Measurements from ENCODE around the gene FAN1.

DNA sequence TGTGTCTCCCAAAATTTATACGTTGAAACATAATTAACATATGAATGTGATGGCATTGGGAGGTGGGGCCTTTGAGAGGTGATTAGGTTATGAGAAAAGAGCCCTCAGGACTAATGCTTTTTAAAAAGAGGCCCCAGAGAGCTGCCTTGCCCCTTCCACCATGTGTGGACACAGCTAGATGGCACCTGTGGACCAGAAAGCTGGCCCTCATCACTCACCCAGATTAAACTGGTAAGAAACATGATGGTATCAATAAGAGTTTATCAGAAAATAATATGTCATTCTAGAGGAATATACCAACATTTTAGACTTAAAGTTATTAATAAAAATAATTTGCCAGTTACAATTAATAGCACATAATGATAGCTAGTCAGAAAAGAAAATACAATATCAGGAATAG lies 25.2 kb upstream of the FAN1 start:
- TF ChIP-seq ZBTB40 (IDR thresholded peaks at IDR 0.05) (no peak), ZBTB40 (CRISPR knock-in tag; IDR thresholded peaks at IDR 0.05) (no peak), EEA1 (CRISPR knock-in tag; IDR thresholded peaks at IDR 0.05; ENCODE audit: borderline replicate concordance) (no peak), ZNF160 (CRISPR knock-in tag; IDR thresholded peaks at IDR 0.05) (no peak), SP1 (IDR thresholded peaks at IDR 0.05) (no peak), SP1 (CRISPR knock-in tag; IDR thresholded peaks at IDR 0.05) (no peak), TRIM24 (CRISPR knock-in tag; IDR thresholded peaks at IDR 0.05) (no peak), PHF8 (CRISPR knock-in tag; IDR thresholded peaks at IDR 0.05) (no peak), SIX4 (CRISPR knock-in tag; IDR thresholded peaks at IDR 0.05) (no peak), ZFX (CRISPR knock-in tag; IDR thresholded peaks at IDR 0.05; ENCODE audit: low read depth) (no peak)
